ENCODE measurements around the gene ZCRB1. TPM values are rescaled to one million over a fixed set of nuclear protein-coding genes. Genes with fewer than 3 reads are reported as not detected.
"Not testable (repeated sequence)": the region's sequence is repeated elsewhere in the genome, so short reads cannot be mapped to it uniquely, and the experiment has no call there.

ZCRB1 gene
- total RNA-seq, 1 experiment from 2014 or later, result 71.5 TPM

- H2BK120ac ChIP-seq (ENCODE audit: low read depth, low read length, poor library complexity, severe bottlenecking); H3K79me2 ChIP-seq (ENCODE audit: insufficient read depth, low read length); H3K9me3 ChIP-seq (ENCODE audit: control insufficient read depth, low read depth, low read length); H2BK5ac ChIP-seq (ENCODE audit: insufficient read length, low read length); H4K20me1 ChIP-seq (ENCODE audit: control insufficient read depth, insufficient read depth, insufficient read length); H2AFZ ChIP-seq (ENCODE audit: low read length); H4K8ac ChIP-seq (replicated peaks; ENCODE audit: insufficient read length, low read depth, low read length); H3K23ac ChIP-seq (ENCODE audit: insufficient read length, low read depth, low read length); H3K23me2 ChIP-seq (ENCODE audit: insufficient read length, low read depth, low read length, poor library complexity, severe bottlenecking); H3K27ac ChIP-seq (ENCODE audit: insufficient read length, low read depth, low read length); H2BK15ac ChIP-seq (ENCODE audit: low read depth, low read length); H3K18ac ChIP-seq (ENCODE audit: insufficient read length, low read depth, low read length); H3K4me3 Mint-ChIP-seq; H4K5ac ChIP-seq (ENCODE audit: insufficient read length, low read depth, low read length); H3K27me3 ChIP-seq (ENCODE audit: insufficient read depth, low read length); DNase-seq; H3K4me2 ChIP-seq (ENCODE audit: insufficient read depth, insufficient read length, low read length); H2BK12ac ChIP-seq (ENCODE audit: insufficient read length, low read depth, low read length); H3K9ac ChIP-seq (ENCODE audit: extremely low read depth, insufficient read length, low read length); H2BK20ac ChIP-seq (ENCODE audit: low read depth, low read length, poor library complexity, severe bottlenecking); H3T11ph ChIP-seq (ENCODE audit: low read length); H3K14ac ChIP-seq (ENCODE audit: insufficient read depth, low read length); H3K79me1 ChIP-seq (ENCODE audit: insufficient read depth, low read depth, low read length, poor library complexity, severe bottlenecking); H3K56ac ChIP-seq (ENCODE audit: insufficient read length, low read depth, low read length); H3K4me1 ChIP-seq (ENCODE audit: insufficient read depth, low read length); H3K4ac ChIP-seq (ENCODE audit: low read depth, low read length); H3K4me1 Mint-ChIP-seq; H3K27me3 Mint-ChIP-seq (ENCODE audit: low read depth); H2AK5ac ChIP-seq (ENCODE audit: insufficient read length, low read length); H4K91ac ChIP-seq (ENCODE audit: insufficient read length, low read depth, low read length): not testable (repeated sequence)
- WGBS (ENCODE audit: extremely low coverage, insufficient read length, low lambda C conversion rate), result no CpG with 5 or more reads among the region's 16 CpGs
- Mint-ChIP-seq H3K27ac (peak overlapping the region in 1 of 3 experiments; percentile 61; a peak in 1 of 7 replicates), H3K36me3 (ENCODE audit: insufficient read depth in 1 of 3, low read depth in 3 of 3) (peaks cover 29 to 33% (median 29%) of the 10 kb centered on the region in 3 experiments), H3K9me3 (peaks cover 15 to 16% of the 10 kb centered on the region in 2 experiments)
Measured at GRCh38 chr12:42349119-42350020, 23.5 kb upstream of the ZCRB1 start.
